Measurements from ENCODE around the gene TMEM176A.

- TF ChIP-seq CTCF (IDR thresholded peaks at IDR 0.05; ENCODE audit: insufficient read depth, low read length, poor library complexity, severe bottlenecking) (no peak), EZH2phosphoT487 (conservative IDR thresholded peaks at IDR 0.05; ENCODE audit: low read length) (no peak)
Observed at GRCh38 chr7:150828384-150828783, 27.8 kb downstream of the TMEM176A start.
